Thyroid gland (tissue), 4 donors: ENCODE data around the gene PTPRE.

Experiments
- POLR2A ChIP-seq, 2 donors: fragments of 450-650 bp; IDR thresholded peaks; one replicate each; pipeline ENCODE4 v1.6.1; 2017; ENCODE audit warnings: antibody characterized with exemption in 2 of 2, mild to moderate bottlenecking in 2 of 2, moderate library complexity in 1 of 2
- TF ChIP-seq, protein P1 (sequence below), 6 experiments: fragments of 200-600 bp in 3 of 6; fragments of 450-650 bp in 3 of 6; sonication (generic) in 3 of 6; IDR thresholded peaks; one replicate each; pipeline ENCODE4 v1.5.1; 2016 to 2019; ENCODE audit warnings: antibody characterized with exemption in 6 of 6, mild to moderate bottlenecking in 2 of 6, inconsistent platforms in 1 of 6, moderate library complexity in 1 of 6

DNA sequence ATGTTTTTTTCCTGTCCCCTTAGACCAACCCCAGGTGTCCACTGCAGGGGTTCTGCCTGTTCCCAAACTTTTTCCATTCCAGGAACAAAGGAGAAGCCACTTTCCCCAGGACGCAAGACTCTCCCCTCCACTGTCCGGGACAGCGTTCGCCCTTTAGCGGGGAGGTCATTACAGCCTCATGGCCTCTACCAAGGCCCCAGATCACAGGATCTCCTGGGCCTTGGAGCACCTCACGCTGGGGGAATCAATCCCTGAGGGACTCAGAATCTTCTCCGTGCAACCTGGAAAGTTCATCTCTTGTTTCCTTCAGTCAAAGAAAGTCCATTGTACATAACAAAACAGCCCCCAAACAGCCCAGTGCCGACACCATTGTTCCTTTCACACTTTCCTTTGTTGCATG lies 178.1 kb downstream of the PTPRE start:
- TF ChIP-seq, protein P1, sequence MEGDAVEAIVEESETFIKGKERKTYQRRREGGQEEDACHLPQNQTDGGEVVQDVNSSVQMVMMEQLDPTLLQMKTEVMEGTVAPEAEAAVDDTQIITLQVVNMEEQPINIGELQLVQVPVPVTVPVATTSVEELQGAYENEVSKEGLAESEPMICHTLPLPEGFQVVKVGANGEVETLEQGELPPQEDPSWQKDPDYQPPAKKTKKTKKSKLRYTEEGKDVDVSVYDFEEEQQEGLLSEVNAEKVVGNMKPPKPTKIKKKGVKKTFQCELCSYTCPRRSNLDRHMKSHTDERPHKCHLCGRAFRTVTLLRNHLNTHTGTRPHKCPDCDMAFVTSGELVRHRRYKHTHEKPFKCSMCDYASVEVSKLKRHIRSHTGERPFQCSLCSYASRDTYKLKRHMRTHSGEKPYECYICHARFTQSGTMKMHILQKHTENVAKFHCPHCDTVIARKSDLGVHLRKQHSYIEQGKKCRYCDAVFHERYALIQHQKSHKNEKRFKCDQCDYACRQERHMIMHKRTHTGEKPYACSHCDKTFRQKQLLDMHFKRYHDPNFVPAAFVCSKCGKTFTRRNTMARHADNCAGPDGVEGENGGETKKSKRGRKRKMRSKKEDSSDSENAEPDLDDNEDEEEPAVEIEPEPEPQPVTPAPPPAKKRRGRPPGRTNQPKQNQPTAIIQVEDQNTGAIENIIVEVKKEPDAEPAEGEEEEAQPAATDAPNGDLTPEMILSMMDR (IDR thresholded peaks at IDR 0.05) = no peak
- TF ChIP-seq POLR2A (IDR thresholded peaks at IDR 0.05) = no peak
